GM21723 (cell line): Measurements from ENCODE around the gene MAMSTR.
"Not testable (repeated sequence)": the region's sequence is repeated elsewhere in the genome, so short reads cannot be mapped to it uniquely, and the experiment has no call there.

Experiments
- ATAC-seq: cut with Tn5 transposase; IDR thresholded peaks from one replicate; pipeline ENCODE4 v1.9.1; 2021; ENCODE audit warnings: mild to moderate bottlenecking, moderate library complexity; ENCODE audit not compliant: unreplicated experiment

MAMSTR gene, protein sequence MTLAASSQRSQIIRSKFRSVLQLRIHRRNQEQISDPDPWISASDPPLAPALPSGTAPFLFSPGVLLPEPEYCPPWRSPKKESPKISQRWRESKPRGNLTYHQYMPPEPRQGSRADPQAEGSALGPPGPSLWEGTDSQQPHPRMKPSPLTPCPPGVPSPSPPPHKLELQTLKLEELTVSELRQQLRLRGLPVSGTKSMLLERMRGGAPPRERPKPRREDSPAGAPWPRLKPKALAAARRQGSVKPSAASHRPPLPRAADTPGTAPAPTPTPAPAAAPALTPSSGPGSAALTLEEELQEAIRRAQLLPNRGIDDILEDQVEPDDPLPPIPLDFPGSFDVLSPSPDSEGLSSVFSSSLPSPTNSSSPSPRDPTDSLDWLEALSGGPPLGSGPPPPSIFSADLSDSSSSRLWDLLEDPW

GRCh38 chr19:48719263-48720171, at the start of gene MAMSTR:
Gene MAMSTR, minus strand, starts transcription at chr19:48719725. Its CDS starts 694 bp downstream, at chr19:48719031.
- no peak for ATAC-seq

GRCh38 chr19:48768994-48769713, 49.6 kb upstream of the MAMSTR start:
- no peak for ATAC-seq

GRCh38 chr19:48768171-48768753, 48.7 kb upstream of the MAMSTR start:
- not testable (repeated sequence) for ATAC-seq

DNA sequence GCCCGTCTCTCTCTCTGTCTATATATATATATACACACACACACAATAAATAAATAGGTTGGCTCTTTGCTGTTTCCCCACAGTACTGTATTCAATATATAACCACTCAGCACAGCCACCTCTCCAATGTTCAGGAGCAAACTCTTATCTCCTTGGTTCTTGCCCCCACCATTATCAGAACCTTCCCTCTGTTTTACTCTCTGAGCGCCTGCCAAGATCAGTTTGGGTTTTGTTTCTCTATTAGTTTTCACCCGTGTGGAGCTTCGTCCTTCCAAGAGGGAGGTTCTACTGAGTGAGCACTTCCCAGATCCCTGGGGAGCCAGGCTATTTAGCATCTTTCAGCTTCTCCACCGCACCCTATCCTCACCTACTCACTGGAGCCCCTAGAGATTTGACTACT, 46.3 kb upstream of the MAMSTR start:
- ATAC-seq = not testable (repeated sequence)

GRCh38 chr19:48760504-48761205, 41.1 kb upstream of the MAMSTR start:
- no peak for ATAC-seq

DNA sequence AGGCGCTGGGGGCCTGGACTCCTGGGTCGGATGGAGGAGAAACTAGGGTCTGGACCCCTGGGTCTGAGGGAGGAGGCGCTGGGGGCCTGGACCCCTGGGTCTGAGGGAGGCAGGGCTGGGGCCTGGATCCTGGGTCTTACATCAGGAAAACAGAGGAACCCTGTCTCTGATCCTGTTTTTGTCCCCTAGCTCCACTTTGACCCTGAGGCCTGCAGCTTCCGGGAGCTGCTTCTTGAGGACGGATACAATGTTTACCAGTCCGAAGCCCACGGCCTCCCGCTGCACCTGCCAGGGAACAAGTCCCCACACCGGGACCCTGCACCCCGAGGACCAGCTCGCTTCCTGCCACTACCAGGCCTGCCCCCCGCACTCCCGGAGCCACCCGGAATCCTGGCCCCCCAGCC, 38.2 kb upstream of the MAMSTR start:
- ATAC-seq = no peak

- ATAC-seq = no peak
Observed at GRCh38 chr19:48757089-48757675, 37.7 kb upstream of the MAMSTR start.

- ATAC-seq = no peak
Observed at GRCh38 chr19:48756686-48757085, 37.2 kb upstream of the MAMSTR start.

- no peak for ATAC-seq
Observed at GRCh38 chr19:48756212-48756611, 36.7 kb upstream of the MAMSTR start.

- ATAC-seq = no peak
Observed at GRCh38 chr19:48755787-48756186, 36.3 kb upstream of the MAMSTR start.

DNA sequence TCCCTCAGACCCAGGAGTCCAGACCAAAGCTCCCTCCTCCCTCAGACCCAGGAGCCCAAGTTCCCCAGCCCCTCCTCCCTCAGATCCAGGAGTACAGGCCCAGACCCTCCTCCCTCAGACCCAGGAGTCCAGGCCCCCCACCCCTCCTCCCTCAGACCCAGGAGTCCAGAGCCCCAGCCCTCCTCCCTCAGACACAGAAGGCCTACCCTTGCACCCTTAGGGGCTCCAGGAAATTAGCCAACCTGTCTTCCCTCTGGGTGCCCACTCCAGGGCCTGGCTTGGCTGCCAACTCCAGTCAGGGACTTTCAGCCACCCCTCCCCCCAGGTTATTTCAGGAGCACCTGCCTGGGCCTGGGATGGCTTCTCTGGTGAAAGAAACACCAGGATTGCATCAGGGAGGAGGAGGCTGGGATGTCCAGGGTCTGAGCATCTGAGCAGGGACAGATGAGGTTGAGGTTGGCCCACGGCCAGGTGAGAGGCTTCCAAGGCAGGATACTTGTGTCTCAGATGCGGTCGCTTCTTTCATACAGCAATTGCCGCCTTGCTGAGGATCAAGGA, 35.6 kb upstream of the MAMSTR start, which contains the start of gene FGF21:
FGF21 (plus strand) TSS at position 441 of the 558 bp plus-strand sequence. CDS start 713 bp downstream, outside the sequence.
- no peak for ATAC-seq

GRCh38 chr19:48752496-48753365, 33.2 kb upstream of the MAMSTR start, which contains the start of gene FUT1:
Gene FUT1, minus strand, starts transcription at chr19:48752641. Its CDS starts 1,360 bp downstream, at chr19:48751281.
- ATAC-seq = no peak

DNA sequence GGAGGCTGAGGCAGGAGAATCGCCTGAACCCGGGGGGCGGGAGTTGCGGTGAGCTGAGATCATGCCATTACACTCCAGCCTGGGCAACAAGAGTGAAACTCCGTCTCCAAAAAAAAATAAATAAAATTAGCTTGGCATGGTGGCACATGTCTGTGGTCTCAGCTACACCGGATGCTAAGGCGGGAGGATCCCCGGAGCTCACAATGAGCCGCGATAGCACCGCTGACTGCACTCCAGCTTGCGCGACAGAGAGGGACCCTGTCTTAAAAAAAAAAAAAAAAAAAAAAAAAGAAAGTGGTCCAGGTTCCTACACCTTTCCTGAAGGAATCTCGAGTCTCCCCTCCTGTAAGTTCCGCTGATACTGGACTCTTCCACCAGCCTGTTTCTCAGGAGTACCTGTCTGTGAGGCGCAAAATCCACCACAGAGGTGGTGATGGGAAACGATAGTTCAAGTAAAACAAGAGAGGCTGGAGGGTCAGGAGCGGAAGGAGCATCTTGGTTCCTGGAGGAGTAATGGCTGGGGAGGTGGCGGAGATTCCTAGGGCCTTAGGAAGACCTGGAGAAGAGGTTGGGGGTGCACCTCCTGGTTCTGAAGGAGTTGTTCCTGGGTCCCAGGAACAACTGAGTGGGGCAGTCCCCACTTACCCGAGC, 32.4 kb upstream of the MAMSTR start:
- no peak for ATAC-seq

- no peak for ATAC-seq
Observed at GRCh38 chr19:48750771-48751504, 31.4 kb upstream of the MAMSTR start.

DNA sequence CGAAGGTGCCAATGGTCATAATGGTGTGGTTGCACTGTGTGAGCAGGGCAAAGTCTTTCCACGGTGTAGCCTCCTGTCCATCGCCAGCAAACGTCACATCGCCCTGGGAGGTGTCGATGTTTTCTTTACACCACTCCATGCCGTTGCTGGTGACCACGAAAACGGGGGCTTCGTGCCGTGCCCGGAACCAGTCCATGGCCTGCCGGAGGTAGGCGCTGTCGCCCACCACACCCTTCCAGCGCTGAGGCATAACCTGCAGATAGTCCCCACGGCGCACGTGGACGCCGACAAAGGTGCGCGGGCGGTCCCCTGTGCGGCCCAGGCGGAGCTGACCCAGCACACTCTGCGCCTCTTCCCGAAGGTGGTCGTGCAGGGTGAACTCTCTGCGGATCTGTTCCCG, 30.8 kb upstream of the MAMSTR start:
- ATAC-seq = no peak

- no peak for ATAC-seq
Observed at GRCh38 chr19:48749571-48750198, 30.2 kb upstream of the MAMSTR start.
